ENCODE results near the gene PPP1CB.

The PPP1CB gene

DNA sequence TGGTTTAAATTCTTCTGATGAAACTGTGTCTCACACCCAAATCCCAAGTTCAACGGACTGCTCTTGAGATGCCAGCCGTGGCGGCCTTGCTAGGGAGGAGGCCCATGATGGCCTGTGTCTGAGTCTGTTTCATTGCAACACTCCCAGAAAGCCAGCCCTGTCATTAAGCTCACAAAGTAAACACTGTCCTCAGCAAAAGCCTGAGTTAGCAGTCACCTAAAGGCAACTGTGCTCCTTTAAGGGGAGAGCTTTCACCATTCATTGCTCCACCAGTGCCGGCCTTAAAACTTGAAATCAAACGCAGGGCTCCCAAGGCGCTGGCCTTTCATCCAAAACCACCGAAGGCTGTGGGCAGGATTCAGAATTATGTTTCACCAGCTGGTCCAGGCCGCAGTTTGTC is 42.5 kb upstream of the PPP1CB start:
- no peak for TF ChIP-seq CTCF (IDR thresholded peaks at IDR 0.05; ENCODE audit: control extremely low read depth, extremely low read depth, low read depth, missing control alignments)
- ChIA-PET CTCF (interaction anchor here (1.6 kb wide), 1 partner anchor 11 kb away, joined by 6 read pairs; no protein-coding TSS in a partner anchor), POLR2A (no interaction called here)
- no peak for DNase-seq (ENCODE audit: extremely low spot score)

DNA sequence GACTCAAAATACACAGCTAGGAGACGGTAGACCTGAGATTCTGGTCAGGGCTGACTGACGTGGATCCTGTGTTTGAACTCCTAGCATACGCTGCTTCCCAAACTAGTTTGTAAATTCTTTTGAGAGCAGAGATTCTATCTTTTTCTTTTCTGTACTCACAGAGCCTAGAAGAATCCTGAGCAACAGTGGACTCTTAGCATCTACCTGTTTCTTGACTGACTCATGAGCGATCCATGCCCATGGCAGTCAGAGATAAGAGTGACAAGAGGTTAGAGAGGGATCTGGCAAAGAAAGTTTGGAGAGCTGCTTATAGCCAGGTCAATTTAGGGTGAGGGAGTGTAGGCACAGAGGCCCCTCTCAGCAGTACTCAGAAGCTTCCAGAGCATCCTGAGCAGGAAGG is 41.1 kb upstream of the PPP1CB start:
- POLR2A ChIA-PET: no interaction called here
- no peak for TF ChIP-seq CTCF (IDR thresholded peaks at IDR 0.05; ENCODE audit: control extremely low read depth, extremely low read depth, low read depth, missing control alignments)
- DNase-seq (ENCODE audit: extremely low spot score): no peak
- CTCF ChIA-PET: interaction anchor here (0.8 kb wide), 1 partner anchor 8 kb away, joined by 3 read pairs; no protein-coding TSS in a partner anchor

DNA sequence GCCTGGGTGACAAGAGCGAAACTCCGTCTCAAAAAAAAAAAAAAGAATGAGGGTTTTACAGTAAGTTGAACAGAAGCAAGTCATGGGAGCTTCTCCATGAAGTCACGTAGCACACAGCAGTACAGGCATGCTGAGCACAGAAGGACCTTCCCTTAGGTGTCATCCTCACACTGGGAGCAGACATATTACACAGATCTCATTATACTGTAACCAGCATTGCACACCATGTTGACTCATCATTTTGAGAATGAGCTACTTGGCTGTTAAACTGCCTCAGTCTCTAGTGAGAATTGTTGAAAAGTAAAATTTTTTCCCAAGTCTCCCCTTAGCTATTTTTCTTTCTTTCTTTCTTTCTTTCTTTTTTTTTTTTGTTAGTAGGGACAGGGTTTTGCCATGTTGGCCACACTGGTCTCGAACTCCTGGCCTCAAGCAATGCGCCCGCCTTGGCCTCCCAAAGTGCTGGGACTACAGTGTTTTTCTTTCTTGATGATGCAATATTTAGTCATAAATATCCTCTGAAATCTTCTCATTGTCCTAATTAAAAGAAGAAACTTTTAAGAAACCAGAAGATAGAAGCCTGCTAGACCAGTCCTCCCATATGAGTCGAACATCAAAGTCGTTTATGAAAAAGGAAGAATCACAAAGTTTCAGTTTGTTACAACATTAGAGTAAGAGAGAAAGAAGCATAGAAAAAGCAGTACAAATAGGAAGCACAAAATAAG is 37.9 kb upstream of the PPP1CB start:
- no peak for TF ChIP-seq CTCF (IDR thresholded peaks at IDR 0.05; ENCODE audit: control extremely low read depth, extremely low read depth, low read depth, missing control alignments)
- CTCF ChIA-PET: interaction anchor here (1.1 to 1.4 kb wide), 2 partner anchors 13 to 96 kb away, joined by 3 read pairs; no protein-coding TSS in a partner anchor
- no peak for DNase-seq (ENCODE audit: extremely low spot score)
- POLR2A ChIA-PET: no interaction called here

- DNase-seq (ENCODE audit: extremely low spot score): peak; percentile 38
- ChIA-PET POLR2A (no interaction called here), CTCF (no interaction called here)
- TF ChIP-seq CTCF (IDR thresholded peaks at IDR 0.05; ENCODE audit: control extremely low read depth, extremely low read depth, low read depth, missing control alignments): no peak
These were observed 35.3 kb upstream of the PPP1CB start for GRCh38 chr2:28716265-28716865.

GRCh38 chr2:28717339-28717758 is 34.3 kb upstream of the PPP1CB start:
- DNase-seq (ENCODE audit: extremely low spot score): no peak
- no peak for TF ChIP-seq CTCF (IDR thresholded peaks at IDR 0.05; ENCODE audit: control extremely low read depth, extremely low read depth, low read depth, missing control alignments)
- ChIA-PET POLR2A (no interaction called here), CTCF (interaction anchor here (1.1 kb wide), 1 partner anchor 123 kb away, joined by 4 read pairs; no protein-coding TSS in a partner anchor)

DNA sequence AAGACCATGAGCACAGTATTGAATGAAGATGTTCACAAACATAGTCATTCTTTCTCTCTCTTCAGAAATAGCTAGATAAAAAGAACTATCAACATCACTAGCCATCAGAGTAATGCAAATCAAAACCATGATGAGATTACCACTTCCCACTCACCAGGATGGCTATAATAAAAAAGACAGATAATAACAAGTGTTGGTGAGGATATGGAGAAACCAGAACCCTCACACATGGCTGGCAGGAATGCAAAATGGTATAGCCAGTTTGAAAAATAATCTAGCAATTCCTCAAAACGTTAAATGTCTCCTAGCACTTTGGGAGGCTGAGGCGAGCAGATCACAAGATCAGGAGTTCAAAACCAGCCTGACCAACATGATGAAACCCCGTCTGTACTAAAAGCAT is 31.3 kb upstream of the PPP1CB start:
- CTCF ChIA-PET: interaction anchor here (1.6 to 2.3 kb wide), 2 partner anchors 126 to 588 kb away, joined by 4 to 5 read pairs; no protein-coding TSS in a partner anchor
- no peak for DNase-seq (ENCODE audit: extremely low spot score)
- POLR2A ChIA-PET: no interaction called here
- no peak for TF ChIP-seq CTCF (IDR thresholded peaks at IDR 0.05; ENCODE audit: control extremely low read depth, extremely low read depth, low read depth, missing control alignments)
